ENCODE measurements around the gene TRIM44.

TRIM44 gene

DNA sequence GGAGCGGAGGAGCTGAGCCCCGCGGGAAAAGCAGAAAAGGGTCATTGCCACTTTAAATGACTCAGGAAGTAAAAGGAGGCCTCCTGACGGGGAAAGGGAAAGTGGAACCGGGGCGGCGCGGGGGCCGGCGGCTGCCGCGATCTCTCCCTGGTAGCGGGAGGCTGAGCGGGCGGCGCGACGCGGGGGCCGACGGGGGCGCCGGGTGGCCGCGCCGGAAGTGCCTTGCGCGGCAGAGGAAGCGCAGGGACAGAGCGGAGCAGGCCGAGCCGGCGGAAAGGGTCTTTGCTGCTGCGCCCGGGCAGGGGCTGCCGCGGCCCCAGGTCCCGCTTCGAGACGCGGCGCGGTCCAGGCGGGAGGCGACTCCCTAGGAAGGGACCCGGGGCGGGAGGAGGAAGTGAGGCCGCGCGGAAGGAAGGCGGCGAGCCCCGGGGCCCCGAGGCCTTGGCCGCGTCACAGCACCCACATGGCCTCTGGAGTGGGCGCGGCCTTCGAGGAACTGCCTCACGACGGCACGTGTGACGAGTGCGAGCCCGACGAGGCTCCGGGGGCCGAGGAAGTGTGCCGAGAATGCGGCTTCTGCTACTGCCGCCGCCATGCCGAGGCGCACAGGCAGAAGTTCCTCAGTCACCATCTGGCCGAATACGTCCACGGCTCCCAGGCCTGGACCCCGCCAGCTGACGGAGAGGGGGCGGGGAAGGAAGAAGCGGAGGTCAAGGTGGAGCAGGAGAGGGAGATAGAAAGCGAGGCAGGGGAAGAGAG lies at the start of gene TRIM44:
TRIM44 (plus strand) TSS at position 127 of the 759 bp plus-strand sequence; CDS start at position 464, 337 bp downstream.
- no peak for TF ChIP-seq CTCF (IDR thresholded peaks at IDR 0.05)

- no peak for TF ChIP-seq CTCF (IDR thresholded peaks at IDR 0.05)
These were observed 47.5 kb upstream of the TRIM44 start for GRCh38 chr11:35614939-35615569.

DNA sequence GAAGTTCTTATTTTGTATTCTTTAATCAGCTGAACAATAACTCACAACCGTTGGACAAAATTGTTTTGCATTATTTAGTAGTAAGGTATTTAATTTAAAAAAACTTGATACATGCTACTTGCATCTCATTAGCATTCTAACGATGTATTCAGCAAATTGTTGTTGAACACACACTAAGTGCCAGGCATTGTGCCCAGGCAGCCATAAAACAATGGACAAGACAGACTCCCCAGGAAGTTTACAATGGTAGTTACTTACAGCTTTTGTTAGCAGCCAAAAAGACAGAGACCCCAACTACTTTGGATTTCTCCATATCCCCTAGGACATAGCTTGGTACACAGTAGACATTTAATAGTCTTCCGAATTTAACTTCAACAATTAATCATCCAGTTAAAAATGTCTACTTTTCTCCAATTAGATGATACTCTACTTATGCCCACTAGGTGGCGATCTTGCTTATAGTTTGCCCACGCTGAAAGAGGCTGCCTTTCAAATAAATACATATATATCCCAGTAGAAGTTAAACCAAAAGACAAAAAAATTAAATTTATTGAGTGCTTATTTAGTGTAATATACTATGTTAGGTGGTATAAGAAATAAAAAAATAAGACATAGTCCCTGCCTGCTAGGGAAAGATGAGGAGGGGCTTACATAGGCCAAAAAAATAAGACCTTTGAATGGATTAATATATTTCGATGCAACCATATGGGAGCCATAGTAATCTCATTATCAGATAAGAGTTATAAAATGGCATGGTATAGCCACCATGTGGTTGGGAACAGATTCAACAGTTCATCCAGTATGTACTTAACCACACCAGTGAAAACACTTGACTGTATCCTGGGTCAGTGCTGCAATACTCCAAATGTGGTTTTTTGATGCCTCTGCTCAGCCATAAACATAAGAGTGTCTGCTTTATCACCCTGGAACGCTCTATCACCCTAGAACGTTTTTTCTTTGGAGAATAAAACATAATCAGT lies 46.4 kb upstream of the TRIM44 start:
- peak; percentile 70 for TF ChIP-seq CTCF (IDR thresholded peaks at IDR 0.05)

- no peak for TF ChIP-seq CTCF (IDR thresholded peaks at IDR 0.05)
These were observed 45.3 kb upstream of the TRIM44 start for GRCh38 chr11:35617316-35617686.

DNA sequence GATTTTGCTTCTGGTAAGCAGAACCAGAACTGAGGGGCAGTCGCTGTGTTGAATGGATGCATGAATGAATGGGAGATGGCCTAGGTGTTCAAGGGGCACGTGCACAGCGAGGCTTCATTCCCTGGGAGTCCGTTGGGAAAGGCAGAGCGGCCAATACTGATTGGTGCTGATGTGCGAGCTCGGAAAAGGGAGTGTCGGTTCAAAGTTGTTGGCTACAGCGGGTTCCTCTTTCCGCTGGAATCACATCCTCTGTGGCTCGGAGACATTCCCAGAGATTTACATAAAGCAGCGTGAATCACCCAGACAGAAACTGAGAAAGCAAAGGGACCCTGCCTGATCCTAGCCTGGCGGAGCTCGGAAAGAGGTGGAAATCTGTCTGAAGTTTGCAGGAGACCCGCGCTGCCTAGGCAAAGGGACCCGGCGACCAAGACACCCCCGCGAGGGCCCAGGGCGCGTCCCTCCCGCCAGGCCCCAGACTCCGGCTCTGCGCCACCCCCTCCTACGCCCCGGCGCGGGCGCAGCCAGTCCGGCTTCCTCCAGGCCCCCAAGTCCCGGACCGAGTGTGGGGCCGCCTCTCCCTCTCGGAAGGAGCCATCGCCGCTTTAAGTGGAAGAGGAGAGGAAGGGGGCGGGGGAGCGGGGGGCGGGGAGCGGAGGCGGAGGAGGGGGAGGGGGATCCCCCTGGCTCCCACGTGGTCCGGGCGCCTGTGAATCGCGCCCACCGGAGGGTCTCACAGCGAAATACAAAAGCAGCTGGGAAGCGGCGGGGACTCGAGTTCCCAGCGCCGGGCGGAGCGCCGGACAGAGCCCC lies 44.7 kb upstream of the TRIM44 start, which contains the start of gene FJX1:
FJX1 (plus strand) TSS at position 774 of the 810 bp plus-strand sequence. CDS start 177 bp downstream, outside the sequence.
- TF ChIP-seq CTCF (IDR thresholded peaks at IDR 0.05): no peak

DNA sequence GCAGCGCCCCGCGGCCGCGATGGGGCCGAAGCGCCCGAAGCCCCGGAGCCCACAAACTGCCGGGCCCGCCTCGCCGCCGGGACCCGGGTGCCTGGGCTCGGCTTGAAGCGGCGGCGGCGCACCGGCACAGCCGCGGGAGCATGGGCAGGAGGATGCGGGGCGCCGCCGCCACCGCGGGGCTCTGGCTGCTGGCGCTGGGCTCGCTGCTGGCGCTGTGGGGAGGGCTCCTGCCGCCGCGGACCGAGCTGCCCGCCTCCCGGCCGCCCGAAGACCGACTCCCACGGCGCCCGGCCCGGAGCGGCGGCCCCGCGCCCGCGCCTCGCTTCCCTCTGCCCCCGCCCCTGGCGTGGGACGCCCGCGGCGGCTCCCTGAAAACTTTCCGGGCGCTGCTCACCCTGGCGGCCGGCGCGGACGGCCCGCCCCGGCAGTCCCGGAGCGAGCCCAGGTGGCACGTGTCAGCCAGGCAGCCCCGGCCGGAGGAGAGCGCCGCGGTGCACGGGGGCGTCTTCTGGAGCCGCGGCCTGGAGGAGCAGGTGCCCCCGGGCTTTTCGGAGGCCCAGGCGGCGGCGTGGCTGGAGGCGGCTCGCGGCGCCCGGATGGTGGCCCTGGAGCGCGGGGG lies 44.0 kb upstream of the TRIM44 start:
- TF ChIP-seq CTCF (IDR thresholded peaks at IDR 0.05): peak; percentile 13; the same call in 1 of the 2 replicates
